Ovary (tissue), 9 donors: ENCODE measurements around the gene HPSE2. TPM values are rescaled to one million over a fixed set of nuclear protein-coding genes. Genes with fewer than 3 reads are reported as not detected.

Source experiments
- DNase-seq, 5 donors: peaks; one replicate each; pipeline ENCODE4 v3.0.0-alpha.2; 2019 to 2020
- H3K27ac ChIP-seq, 2 donors: fragments of 200-600 bp; one replicate each; pipeline versions ENCODE4 v1.5.1 to v1.8.0; 2019 to 2022
- H3K27me3 ChIP-seq: fragments of 200-600 bp; one replicate; pipeline ENCODE4 v1.8.0; 2022
- H3K36me3 ChIP-seq: fragments of 200-600 bp; sonication (generic); one replicate; pipeline ENCODE4 v1.5.1; 2019
- H3K4me1 ChIP-seq: one replicate; pipeline ENCODE4 v1.8.1; 2013; ENCODE audit warnings: mild to moderate bottlenecking, moderate library complexity; ENCODE audit not compliant: insufficient read depth
- H3K4me3 ChIP-seq: fragments of 200-600 bp; sonication (generic); one replicate; pipeline ENCODE4 v1.5.1; 2017
- H3K9me3 ChIP-seq, 2 donors: fragments of 200-600 bp in 1 of 2; sonication (generic) in 1 of 2; one replicate each; pipeline versions ENCODE4 v1.5.1 to v1.8.1; 2013 to 2019; ENCODE audit warnings: mild to moderate bottlenecking in 1 of 2, moderate library complexity in 1 of 2
- EP300 ChIP-seq: sonication (generic); formaldehyde crosslinking; IDR thresholded peaks from one replicate; pipeline ENCODE4 v1.6.1; 2017; ENCODE audit warnings: antibody characterized with exemption
- POLR2A ChIP-seq: fragments of 450-650 bp; IDR thresholded peaks from one replicate; pipeline ENCODE4 v1.6.1; 2017; ENCODE audit warnings: antibody characterized with exemption, mild to moderate bottlenecking, moderate library complexity
- WGBS, 3 donors: extraction: QIAGEN DNeasy Blood & Tissue Kit in 1 of 3; methylation state at CpG; one replicate each; pipeline versions ENCODE4 v1.1.5 to v1.1.7; 2013 to 2017; 5-methylcytosine and 5-hydroxymethylcytosine counted together
- intact Hi-C, 4 donors: fragments of 100-400 bp; cut with DNase I; formaldehyde crosslinking; loops; one replicate each; pipeline versions ENCODE4 v1.11.0 to v1.15.1; 2022 to 2023
- polyA plus RNA-seq, 2 donors: library from polyadenylated mRNA; stranded (reverse); fragments of 200-250 nt in 1 of 2; fragments of 350-450 nt in 1 of 2; fragmentation: Illumina TruSeq in 1 of 2; extraction: RNeasy Lipid Tissue Mini Kit (QIAGEN cat#74804) in 1 of 2; gene quantifications; one replicate each; pipeline ENCODE4 v1.2.3, GENCODE V29; 2013 to 2014
- total RNA-seq, 7 donors: library from RNA; depleted of rRNA in 2 of 7; stranded (reverse); fragments of >200 nt in 2 of 7; fragmentation: NEBNext Ultra II Directional in 3 of 7; extraction: Animal tissue kit (Norgen Biotek cat#: 25700) in 3 of 7; gene quantifications; one replicate each; pipeline versions ENCODE4 v1.1.0 to v1.2.4, GENCODE V29; 2016 to 2023
- TF ChIP-seq, protein P1 (sequence below), 3 donors: fragments of 450-650 bp in 2 of 3; fragments of 200-600 bp in 1 of 3; IDR thresholded peaks; one replicate each; pipeline versions ENCODE4 v1.5.1 to v1.8.0; 2016 to 2022; ENCODE audit warnings: antibody characterized with exemption in 3 of 3, mild to moderate bottlenecking in 1 of 3
- donor health status: DM: no; HTN: no; CAD: no; lungs with moderate emphysema.
- donor health status: DM: no; HTN: no; CAD: no.
- donor health status: Bipolar disorder and iron deficiency.
- donor health status: DM: yes; HTN: yes; CAD: no.
- donor health status: DM: no; HTN: no; CAD: no.
- donor health status: DM: yes; HTN: yes; CAD: no.

Gene HPSE2
- total and polyA plus RNA-seq, 9 donors = 0.07 to 1.2 (median 0.12) TPM; not detected in 4

DNA sequence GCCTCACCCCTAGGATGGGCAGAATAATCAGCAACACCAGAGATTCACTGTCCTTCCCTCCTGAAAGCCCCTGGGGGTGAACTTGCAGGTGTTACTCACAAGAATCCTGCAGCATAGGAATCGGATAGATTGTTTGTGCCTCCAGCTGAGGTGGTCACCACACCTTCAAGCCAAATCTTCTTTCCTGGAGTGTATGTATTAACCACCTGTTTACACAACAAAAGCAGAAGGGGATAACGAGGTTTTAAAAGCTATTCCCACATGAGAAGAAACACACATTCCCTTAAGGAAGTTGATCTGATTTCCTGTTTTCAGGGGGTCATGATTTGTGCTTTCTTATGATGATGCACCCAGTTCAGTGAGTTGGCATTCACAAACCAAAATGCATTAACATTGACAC lies 615.1 kb downstream of the HPSE2 start:
- intact Hi-C loops = no loop called here
- TF ChIP-seq EP300 = no peak
- TF ChIP-seq, protein P1, sequence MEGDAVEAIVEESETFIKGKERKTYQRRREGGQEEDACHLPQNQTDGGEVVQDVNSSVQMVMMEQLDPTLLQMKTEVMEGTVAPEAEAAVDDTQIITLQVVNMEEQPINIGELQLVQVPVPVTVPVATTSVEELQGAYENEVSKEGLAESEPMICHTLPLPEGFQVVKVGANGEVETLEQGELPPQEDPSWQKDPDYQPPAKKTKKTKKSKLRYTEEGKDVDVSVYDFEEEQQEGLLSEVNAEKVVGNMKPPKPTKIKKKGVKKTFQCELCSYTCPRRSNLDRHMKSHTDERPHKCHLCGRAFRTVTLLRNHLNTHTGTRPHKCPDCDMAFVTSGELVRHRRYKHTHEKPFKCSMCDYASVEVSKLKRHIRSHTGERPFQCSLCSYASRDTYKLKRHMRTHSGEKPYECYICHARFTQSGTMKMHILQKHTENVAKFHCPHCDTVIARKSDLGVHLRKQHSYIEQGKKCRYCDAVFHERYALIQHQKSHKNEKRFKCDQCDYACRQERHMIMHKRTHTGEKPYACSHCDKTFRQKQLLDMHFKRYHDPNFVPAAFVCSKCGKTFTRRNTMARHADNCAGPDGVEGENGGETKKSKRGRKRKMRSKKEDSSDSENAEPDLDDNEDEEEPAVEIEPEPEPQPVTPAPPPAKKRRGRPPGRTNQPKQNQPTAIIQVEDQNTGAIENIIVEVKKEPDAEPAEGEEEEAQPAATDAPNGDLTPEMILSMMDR (IDR thresholded peaks at IDR 0.05) = no peak
- no peak for TF ChIP-seq POLR2A
- no peaks in the 10 kb centered on the region for H3K36me3 ChIP-seq
- DNase-seq = no peak
- 69 to 81% (median 71%) methylated on average over 2 of the region's 2 CpGs for WGBS, 3 donors
- H3K9me3 ChIP-seq = no peaks in the 10 kb centered on the region
- H3K27me3 ChIP-seq = no peaks in the 10 kb centered on the region
- no peaks in the 10 kb centered on the region for H3K4me1 ChIP-seq
- no peak overlapping the region for H3K27ac ChIP-seq
- H3K4me3 ChIP-seq = no peak overlapping the region

DNA sequence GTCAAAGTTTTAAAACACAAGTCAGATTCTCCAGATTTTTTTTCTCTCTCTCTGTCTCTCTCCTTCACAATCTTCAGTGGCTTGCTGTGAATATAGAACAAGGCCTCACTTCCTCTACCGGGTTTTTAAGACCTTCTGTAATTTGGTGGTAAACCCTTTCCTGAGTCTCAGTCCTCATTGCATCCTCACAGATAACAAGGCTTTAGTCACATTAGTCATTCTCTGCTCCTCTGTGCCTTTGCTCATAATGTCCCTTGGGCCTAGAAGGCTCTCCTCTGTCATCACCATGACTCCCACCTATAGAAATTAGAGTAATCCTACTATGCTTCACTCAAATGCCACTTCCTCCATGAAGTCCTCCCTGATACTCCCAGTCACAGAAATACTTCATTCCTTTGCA lies 616.2 kb downstream of the HPSE2 start:
- no peaks in the 10 kb centered on the region for H3K9me3 ChIP-seq
- no peaks in the 10 kb centered on the region for H3K27me3 ChIP-seq
- H3K36me3 ChIP-seq = no peaks in the 10 kb centered on the region
- no peak overlapping the region for H3K4me3 ChIP-seq
- intact Hi-C loops = no loop called here
- H3K4me1 ChIP-seq = no peaks in the 10 kb centered on the region
- no peak overlapping the region for H3K27ac ChIP-seq
- DNase-seq = no peak
- no peak for TF ChIP-seq EP300
- TF ChIP-seq, protein P1 (IDR thresholded peaks at IDR 0.05) = no peak
- no peak for TF ChIP-seq POLR2A
- WGBS, 3 donors = 34 to 58% (median 57%) methylated on average over 1 of the region's 1 CpG

DNA sequence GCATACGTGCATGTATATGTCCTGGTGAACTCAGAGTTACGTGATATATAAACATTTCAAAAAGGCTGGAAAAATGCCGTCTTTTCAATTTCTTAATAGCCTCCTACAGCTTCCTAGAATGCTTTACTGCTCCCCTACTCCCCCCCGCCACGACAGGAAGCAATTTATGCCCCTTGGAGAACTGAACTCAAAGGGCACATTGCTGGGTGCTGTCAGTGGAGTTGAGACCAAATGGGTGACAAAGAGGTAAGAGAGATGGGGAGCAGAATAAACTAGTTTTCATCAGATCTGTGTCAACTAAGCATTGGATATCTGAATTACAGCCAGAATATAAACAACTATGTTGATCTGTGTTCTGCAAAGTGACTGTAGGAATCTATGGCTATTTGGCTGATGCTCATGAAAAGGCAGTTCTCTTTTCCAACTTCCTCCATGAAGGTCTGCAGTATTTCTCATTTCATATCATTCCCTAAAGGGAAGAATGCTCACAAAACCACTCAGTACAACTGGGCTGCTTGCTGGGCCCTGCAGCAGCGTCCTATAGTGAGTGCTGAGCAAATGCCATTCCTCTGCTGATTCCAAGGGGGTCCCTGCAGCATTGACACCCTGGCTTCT lies 617.6 kb downstream of the HPSE2 start:
- no peaks in the 10 kb centered on the region for H3K27me3 ChIP-seq
- intact Hi-C loops = no loop called here
- no peaks in the 10 kb centered on the region for H3K9me3 ChIP-seq
- DNase-seq = no peak
- no peak overlapping the region for H3K27ac ChIP-seq
- H3K36me3 ChIP-seq = no peaks in the 10 kb centered on the region
- TF ChIP-seq EP300 (no peak), POLR2A (no peak)
- TF ChIP-seq, protein P1 (IDR thresholded peaks at IDR 0.05) = no peak
- H3K4me3 ChIP-seq = no peak overlapping the region
- no peaks in the 10 kb centered on the region for H3K4me1 ChIP-seq
- WGBS, 3 donors = 76 to 86% (median 83%) methylated on average over 6 of the region's 6 CpGs

DNA sequence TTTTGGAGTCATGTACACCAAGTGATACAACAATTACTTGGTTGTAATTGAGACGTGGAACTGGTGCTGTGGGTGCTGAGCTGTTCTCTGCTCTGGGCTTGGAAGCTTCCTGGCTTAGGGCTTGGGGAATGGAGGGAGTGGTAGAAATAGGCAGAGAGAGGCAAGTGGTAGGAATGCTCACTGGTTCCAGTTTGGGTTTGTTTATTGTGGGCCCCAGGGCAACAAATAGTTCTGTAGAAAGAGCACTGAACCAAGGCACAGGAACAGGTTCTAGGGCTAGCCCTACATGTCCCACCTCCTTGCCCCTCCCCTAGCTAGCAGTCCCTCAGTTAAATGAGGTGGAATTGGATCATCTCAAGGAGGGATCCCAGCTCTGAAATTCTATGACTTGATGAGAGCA lies 622.2 kb downstream of the HPSE2 start:
- Histone ChIP-seq H3K36me3 (no peaks in the 10 kb centered on the region), H3K27ac (no peak overlapping the region), H3K9me3 (no peaks in the 10 kb centered on the region), H3K27me3 (no peaks in the 10 kb centered on the region), H3K4me1 (no peaks in the 10 kb centered on the region), H3K4me3 (no peak overlapping the region)
- intact Hi-C loops = no loop called here
- no peak for TF ChIP-seq POLR2A
- no peak for TF ChIP-seq EP300
- TF ChIP-seq, protein P1 (IDR thresholded peaks at IDR 0.05) = no peak
- WGBS, 3 donors = 48 to 73% (median 59%) methylated on average over 1 of the region's 1 CpG
- DNase-seq = no peak
